Astrocyte of the cerebellum (primary cell): ENCODE results near the gene ADGRB3.

Source experiments
- DNase-seq: peaks from one replicate; pipeline ENCODE4 v3.0.0-alpha.2; 2011; ENCODE audit warnings: low read depth
- H3K4me3 ChIP-seq: 2 replicates; pipeline ENCODE4 v1.5.1; 2011; ENCODE audit warnings: mild to moderate bottlenecking, low read depth, low read length, moderate library complexity
- in situ Hi-C: cut with HindIII; loops from 2 replicates; pipeline ENCODE4 v1.10.0; 2017; ENCODE audit warnings: low sequenced_read_pairs
- TF ChIP-seq, protein P1 (sequence below): IDR thresholded peaks from 2 replicates; pipeline ENCODE4 v1.5.1; 2012; ENCODE audit warnings: low read length, low read depth, moderate library complexity, mild to moderate bottlenecking; ENCODE audit errors: missing control alignments

ADGRB3 gene

GRCh38 chr6:69438113-69438512 is 803.0 kb downstream of the ADGRB3 start:
- no peak overlapping the region for H3K4me3 ChIP-seq
- no peak for DNase-seq
- TF ChIP-seq, protein P1, sequence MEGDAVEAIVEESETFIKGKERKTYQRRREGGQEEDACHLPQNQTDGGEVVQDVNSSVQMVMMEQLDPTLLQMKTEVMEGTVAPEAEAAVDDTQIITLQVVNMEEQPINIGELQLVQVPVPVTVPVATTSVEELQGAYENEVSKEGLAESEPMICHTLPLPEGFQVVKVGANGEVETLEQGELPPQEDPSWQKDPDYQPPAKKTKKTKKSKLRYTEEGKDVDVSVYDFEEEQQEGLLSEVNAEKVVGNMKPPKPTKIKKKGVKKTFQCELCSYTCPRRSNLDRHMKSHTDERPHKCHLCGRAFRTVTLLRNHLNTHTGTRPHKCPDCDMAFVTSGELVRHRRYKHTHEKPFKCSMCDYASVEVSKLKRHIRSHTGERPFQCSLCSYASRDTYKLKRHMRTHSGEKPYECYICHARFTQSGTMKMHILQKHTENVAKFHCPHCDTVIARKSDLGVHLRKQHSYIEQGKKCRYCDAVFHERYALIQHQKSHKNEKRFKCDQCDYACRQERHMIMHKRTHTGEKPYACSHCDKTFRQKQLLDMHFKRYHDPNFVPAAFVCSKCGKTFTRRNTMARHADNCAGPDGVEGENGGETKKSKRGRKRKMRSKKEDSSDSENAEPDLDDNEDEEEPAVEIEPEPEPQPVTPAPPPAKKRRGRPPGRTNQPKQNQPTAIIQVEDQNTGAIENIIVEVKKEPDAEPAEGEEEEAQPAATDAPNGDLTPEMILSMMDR, result no peak
- in situ Hi-C loops, result no loop called here
